Kidney (tissue), 14 donors: ENCODE measurements around the gene ADGRF5. TPM values are rescaled to one million over a fixed set of nuclear protein-coding genes. Genes with fewer than 3 reads are reported as not detected.

ENCODE experiments used
- DNase-seq, 5 donors: peaks; one replicate each; pipeline ENCODE4 v3.0.0-alpha.2; 2013 to 2020
- FAIRE-seq: peaks from 2 replicates; lab custom pipeline; 2012; peaks lifted over from hg19 to GRCh38; lab: Jason Lieb, UNC
- H3K27ac ChIP-seq, 2 donors: one replicate each; pipeline ENCODE4 v1.7.0; 2013; ENCODE audit warnings: low read depth in 2 of 2, low read length in 2 of 2, inconsistent platforms in 1 of 2
- H3K27me3 ChIP-seq: one replicate; pipeline ENCODE4 v1.7.1; 2013; ENCODE audit warnings: low read length, inconsistent platforms; ENCODE audit not compliant: control insufficient read depth, insufficient read depth
- H3K36me3 ChIP-seq, 3 donors: one replicate each; pipeline versions ENCODE4 v1.7.0 to v1.7.1; 2013; ENCODE audit warnings: low read length in 3 of 3, control low read depth in 1 of 3, inconsistent platforms in 1 of 3; ENCODE audit not compliant: insufficient read depth in 3 of 3, control insufficient read depth in 2 of 3
- H3K4me1 ChIP-seq, 3 donors: one replicate each; pipeline versions ENCODE4 v1.7.0 to v1.7.1; 2013; ENCODE audit warnings: low read length in 3 of 3, inconsistent platforms in 1 of 3, low read depth in 1 of 3; ENCODE audit not compliant: control insufficient read depth in 2 of 3, insufficient read depth in 2 of 3
- H3K4me3 ChIP-seq, 3 donors: one replicate each; pipeline versions ENCODE4 v1.7.0 to v1.8.1; 2013; ENCODE audit warnings: low read length in 3 of 3, control low read depth in 1 of 3, inconsistent platforms in 1 of 3
- H3K9ac ChIP-seq, 3 donors: one replicate each; pipeline versions ENCODE4 v1.7.0 to v1.7.1; 2013; ENCODE audit warnings: low read length in 3 of 3, control low read depth in 1 of 3, inconsistent platforms in 1 of 3
- H3K9me3 ChIP-seq, 3 donors: one replicate each; pipeline versions ENCODE4 v1.7.0 to v1.7.1; 2013; ENCODE audit warnings: low read length in 3 of 3, control low read depth in 1 of 3, inconsistent platforms in 1 of 3; ENCODE audit not compliant: control insufficient read depth in 2 of 3, insufficient read depth in 1 of 3
- intact Hi-C: fragments of 100-400 bp; cut with DNase I; formaldehyde crosslinking; loops from one replicate; pipeline ENCODE4 v1.11.1; 2022
- polyA plus RNA-seq: library from polyadenylated mRNA; stranded (reverse); fragments of 350-450 nt; fragmentation: Illumina TruSeq; extraction: RNeasy Lipid Tissue Mini Kit (QIAGEN cat#74804); gene quantifications from one replicate; pipeline ENCODE4 v1.2.3, GENCODE V29; 2014; ENCODE audit warnings: low read depth, low replicate concordance; ENCODE audit not compliant: insufficient read depth
- total RNA-seq: library from RNA; stranded (reverse); fragmentation: NEBNext Ultra II Directional; extraction: Animal tissue kit (Norgen Biotek cat#: 25700); gene quantifications from one replicate; pipeline ENCODE4 v1.2.1, GENCODE V29; 2021
- TF ChIP-seq, protein P1 (sequence below): IDR thresholded peaks from 3 replicates; pipeline ENCODE4 v1.5.1; 2012; ENCODE audit warnings: mild to moderate bottlenecking, moderate library complexity, borderline replicate concordance; ENCODE audit not compliant: insufficient read depth; ENCODE audit errors: extremely low read depth
- donor health status: control.
- donor health status: control.
- donor health status: control.
- donor health status: control.
- donor health status: control.
- donor health status: DM: yes; HTN: yes; CAD: no.
- donor health status: Normal renal cell carcinoma (clear cell type).

ADGRF5 gene
- total and polyA plus RNA-seq, 2 donors from 2014 or later: 44.1 to 51.7 TPM

DNA sequence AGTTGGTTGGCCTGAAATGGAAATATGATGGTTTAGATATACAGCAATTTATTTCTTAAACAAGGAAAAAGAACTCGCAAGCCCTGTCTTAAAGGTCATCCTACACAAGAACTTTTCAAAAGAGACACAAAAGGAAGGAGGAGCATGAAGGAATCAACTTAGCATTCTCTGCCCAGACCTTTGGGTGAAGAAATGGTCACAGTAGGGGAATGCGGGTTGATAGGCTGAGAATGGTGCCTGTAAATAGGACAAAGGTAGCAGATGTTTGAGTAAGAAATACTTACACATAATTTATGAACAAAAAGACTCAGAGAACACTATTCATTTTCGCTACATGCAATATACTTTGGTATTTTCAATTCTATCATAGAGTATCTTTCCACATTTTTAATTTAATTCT is 15.0 kb downstream of the ADGRF5 start:
- Histone ChIP-seq H3K27me3 (no peaks in the 10 kb centered on the region), H3K4me3 (no peak overlapping the region), H3K36me3 (peaks cover 0 to 2% (median 0%) of the 10 kb centered on the region in 3 donors), H3K9me3 (no peaks in the 10 kb centered on the region), H3K27ac (no peak overlapping the region), H3K4me1 (peaks cover 0 to 5% (median 0%) of the 10 kb centered on the region in 3 donors), H3K9ac (no peak overlapping the region)
- intact Hi-C loops: no loop called here
- no peak for DNase-seq
- no peak for FAIRE-seq
- TF ChIP-seq, protein P1, sequence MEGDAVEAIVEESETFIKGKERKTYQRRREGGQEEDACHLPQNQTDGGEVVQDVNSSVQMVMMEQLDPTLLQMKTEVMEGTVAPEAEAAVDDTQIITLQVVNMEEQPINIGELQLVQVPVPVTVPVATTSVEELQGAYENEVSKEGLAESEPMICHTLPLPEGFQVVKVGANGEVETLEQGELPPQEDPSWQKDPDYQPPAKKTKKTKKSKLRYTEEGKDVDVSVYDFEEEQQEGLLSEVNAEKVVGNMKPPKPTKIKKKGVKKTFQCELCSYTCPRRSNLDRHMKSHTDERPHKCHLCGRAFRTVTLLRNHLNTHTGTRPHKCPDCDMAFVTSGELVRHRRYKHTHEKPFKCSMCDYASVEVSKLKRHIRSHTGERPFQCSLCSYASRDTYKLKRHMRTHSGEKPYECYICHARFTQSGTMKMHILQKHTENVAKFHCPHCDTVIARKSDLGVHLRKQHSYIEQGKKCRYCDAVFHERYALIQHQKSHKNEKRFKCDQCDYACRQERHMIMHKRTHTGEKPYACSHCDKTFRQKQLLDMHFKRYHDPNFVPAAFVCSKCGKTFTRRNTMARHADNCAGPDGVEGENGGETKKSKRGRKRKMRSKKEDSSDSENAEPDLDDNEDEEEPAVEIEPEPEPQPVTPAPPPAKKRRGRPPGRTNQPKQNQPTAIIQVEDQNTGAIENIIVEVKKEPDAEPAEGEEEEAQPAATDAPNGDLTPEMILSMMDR: no peak

DNA sequence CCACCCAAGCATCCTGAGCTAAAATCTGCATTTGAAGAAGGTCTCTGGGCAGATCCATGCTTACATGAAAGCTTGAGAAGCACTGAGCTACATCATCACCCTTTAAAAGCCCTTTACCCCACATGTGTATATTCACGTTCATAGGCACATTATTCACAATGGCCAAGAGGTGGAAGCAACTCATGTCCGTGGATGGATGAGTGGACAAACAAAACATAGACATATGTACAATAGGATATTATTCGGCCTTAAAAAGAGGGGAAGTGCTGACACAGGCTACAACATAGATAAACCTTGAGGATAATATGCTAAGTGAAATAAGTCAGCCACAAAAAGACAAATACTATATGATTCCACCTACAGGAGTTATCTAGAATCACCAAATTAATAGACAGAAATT is 17.6 kb downstream of the ADGRF5 start:
- H3K27ac ChIP-seq: peak overlapping the region in 1 of 2 donors; percentile 38

DNA sequence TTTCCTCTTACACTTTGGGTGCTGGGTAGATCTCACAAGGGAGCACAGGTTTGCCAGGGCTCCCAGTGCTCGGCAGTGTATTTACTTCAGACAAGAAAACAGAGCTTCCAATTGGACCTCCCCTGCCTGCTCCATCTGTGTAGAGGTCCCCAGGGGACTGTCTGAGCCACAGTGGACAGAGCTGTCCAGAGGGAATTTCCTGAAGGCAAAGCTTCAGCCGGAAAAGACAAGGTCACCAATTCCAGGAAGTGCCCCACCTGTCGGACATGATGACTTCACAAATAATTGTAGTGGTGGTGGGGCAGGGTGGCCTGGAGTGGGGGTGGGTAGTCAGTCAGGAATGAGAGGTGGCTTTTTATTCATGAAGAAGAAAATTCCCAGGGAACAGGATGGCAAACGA is 18.6 kb downstream of the ADGRF5 start:
- Histone ChIP-seq H3K9ac (no peak overlapping the region), H3K9me3 (no peaks in the 10 kb centered on the region), H3K27ac (peak overlapping the region; percentile 1 to 23), H3K27me3 (no peaks in the 10 kb centered on the region), H3K4me3 (no peak overlapping the region), H3K36me3 (peaks cover 0 to 2% (median 0%) of the 10 kb centered on the region in 3 donors), H3K4me1 (peaks cover 5 to 12% (median 7%) of the 10 kb centered on the region in 3 donors)
- TF ChIP-seq, protein P1: no peak
- DNase-seq (peak in 1 of 5 donors; percentile 21), FAIRE-seq (no peak)
- intact Hi-C loops: no loop called here

More for the DNA sequence above, 17.6 kb downstream of the ADGRF5 start:
- FAIRE-seq: no peak
- peaks cover 0 to 2% (median 0%) of the 10 kb centered on the region in 3 donors for H3K36me3 ChIP-seq
- H3K4me1 ChIP-seq: peaks cover 5 to 11% (median 7%) of the 10 kb centered on the region in 3 donors
- H3K27me3 ChIP-seq: no peaks in the 10 kb centered on the region
- no peaks in the 10 kb centered on the region for H3K9me3 ChIP-seq
- TF ChIP-seq, protein P1: no peak
- intact Hi-C loops: no loop called here
- H3K9ac ChIP-seq: no peak overlapping the region
- no peak for DNase-seq
- H3K4me3 ChIP-seq: no peak overlapping the region

DNA sequence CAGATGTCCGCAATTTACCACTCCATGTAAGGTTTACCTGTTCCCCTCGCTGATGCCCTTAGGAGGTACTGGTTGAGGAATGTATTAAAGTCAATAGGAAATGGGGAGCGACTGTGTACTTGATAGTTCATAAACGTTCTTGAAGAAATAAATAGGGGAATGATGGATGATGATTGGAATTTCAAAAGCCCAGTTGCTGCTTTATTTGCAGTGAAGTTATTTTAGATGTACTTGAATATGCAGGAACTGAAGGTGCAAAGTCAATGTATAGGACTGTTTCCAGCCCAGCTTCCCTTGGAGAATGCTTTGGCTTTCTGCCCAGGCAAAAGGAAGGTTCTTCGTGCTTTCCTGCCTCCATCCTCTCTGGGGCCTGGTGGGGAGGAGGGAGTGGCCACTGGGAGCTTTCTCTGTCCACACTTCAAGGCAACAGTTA is 19.8 kb downstream of the ADGRF5 start:
- H3K4me3 ChIP-seq: no peak overlapping the region
- no peaks in the 10 kb centered on the region for H3K9me3 ChIP-seq
- no peaks in the 10 kb centered on the region for H3K27me3 ChIP-seq
- peak overlapping the region in 1 of 2 donors; percentile 3 for H3K27ac ChIP-seq
- H3K4me1 ChIP-seq: peaks cover 5 to 12% (median 7%) of the 10 kb centered on the region in 3 donors
- peaks cover 0 to 2% (median 0%) of the 10 kb centered on the region in 3 donors for H3K36me3 ChIP-seq
- intact Hi-C loops: no loop called here
- FAIRE-seq (no peak), DNase-seq (peak in 2 of 5 donors; percentile 36 to 68)
- H3K9ac ChIP-seq: no peak overlapping the region
- TF ChIP-seq, protein P1: no peak
